CD4-positive, alpha-beta memory T cell (primary cell): Measurements from ENCODE around the gene PTPN20. TPM values are rescaled to one million over a fixed set of nuclear protein-coding genes. Genes with fewer than 3 reads are reported as not detected.

Experiments
- CTCF ChIA-PET: fragments of 350-600 bp; sonication (Branson Sonifier 250); formaldehyde crosslinking; loops from one replicate; lab custom pipeline; 2021; ENCODE audit warnings: inconsistent platforms; ENCODE audit not compliant: partially characterized antibody; lab: Charles Lee
- POLR2A ChIA-PET: fragments of 350-600 bp; sonication (Branson Sonifier 250); formaldehyde crosslinking; loops from one replicate; lab custom pipeline; 2021; ENCODE audit not compliant: partially characterized antibody; lab: Charles Lee
- DNase-seq, 5 donors: peaks; one replicate each; pipeline versions ENCODE4 v3.0.0 to v3.0.0-alpha.2; 2020 to 2022; ENCODE audit warnings: mixed read lengths in 1 of 5
- H3K27ac ChIP-seq: one replicate; pipeline ENCODE4 v1.7.0; 2013; ENCODE audit warnings: low read depth, low read length
- H3K27me3 ChIP-seq: 2 replicates; pipeline ENCODE4 v1.7.0; 2013; ENCODE audit warnings: mild to moderate bottlenecking, low read length, moderate library complexity; ENCODE audit not compliant: insufficient read depth
- H3K36me3 ChIP-seq: 2 replicates; pipeline ENCODE4 v1.7.0; 2013; ENCODE audit warnings: mild to moderate bottlenecking, low read length, moderate library complexity; ENCODE audit not compliant: insufficient read depth
- H3K4me1 ChIP-seq: 2 replicates; pipeline ENCODE4 v1.7.0; 2013; ENCODE audit warnings: mild to moderate bottlenecking, low read length, moderate library complexity; ENCODE audit not compliant: insufficient read depth
- H3K4me3 ChIP-seq, 2 donors: one replicate each; pipeline ENCODE4 v1.7.0; 2013; ENCODE audit warnings: low read length in 2 of 2, mild to moderate bottlenecking in 1 of 2
- H3K9me3 ChIP-seq, 2 donors: one replicate each; pipeline ENCODE4 v1.7.0; 2013; ENCODE audit warnings: low read length in 2 of 2, control low read depth in 1 of 2; ENCODE audit not compliant: control insufficient read depth in 1 of 2
- H3K27ac Mint-ChIP-seq, 7 donors: one replicate each; pipeline ENCODE4 v1.8.0; 2020 to 2021; ENCODE audit warnings: mixed read lengths in 7 of 7, mild to moderate bottlenecking in 6 of 7, inconsistent platforms in 3 of 7, moderate library complexity in 3 of 7
- H3K27me3 Mint-ChIP-seq, 2 donors: one replicate each; pipeline ENCODE4 v1.8.0; 2020 to 2021; ENCODE audit warnings: mixed read lengths in 2 of 2
- H3K36me3 Mint-ChIP-seq, 2 donors: one replicate each; pipeline ENCODE4 v1.8.0; 2020 to 2021; ENCODE audit warnings: mixed read lengths in 2 of 2, inconsistent platforms in 1 of 2, mild to moderate bottlenecking in 1 of 2
- H3K4me1 Mint-ChIP-seq, 4 donors: one replicate each; pipeline ENCODE4 v1.8.0; 2020 to 2021; ENCODE audit warnings: mixed read lengths in 4 of 4, mild to moderate bottlenecking in 1 of 4
- H3K4me3 Mint-ChIP-seq, 8 donors: one replicate each; pipeline ENCODE4 v1.8.0; 2020 to 2021; ENCODE audit warnings: mixed read lengths in 8 of 8, mild to moderate bottlenecking in 7 of 8, moderate library complexity in 6 of 8, inconsistent platforms in 3 of 8
- H3K9me3 Mint-ChIP-seq, 8 donors: one replicate each; pipeline ENCODE4 v1.8.0; 2020 to 2021; ENCODE audit warnings: mixed read lengths in 8 of 8, mild to moderate bottlenecking in 5 of 8, inconsistent platforms in 3 of 8, moderate library complexity in 1 of 8
- intact Hi-C: fragments of 100-400 bp; cut with micrococcal nuclease; formaldehyde crosslinking; loops from one replicate; pipeline ENCODE4 v1.15.1; 2023
- polyA plus RNA-seq, 2 donors: library from polyadenylated mRNA; unstranded; fragments of 300-500 nt; fragmentation: Illumina TruSeq; gene quantifications; one replicate each; pipeline ENCODE4 v1.2.3, GENCODE V29; 2021
- total RNA-seq, 2 experiments: library from RNA; stranded (reverse); gene quantifications; one replicate each; pipeline ENCODE4 v1.2.3, GENCODE V29; 2021

Gene PTPN20
- total and polyA plus RNA-seq, 4 experiments from 2014 or later: 0.67 to 1.9 (median 0.99) TPM

DNA sequence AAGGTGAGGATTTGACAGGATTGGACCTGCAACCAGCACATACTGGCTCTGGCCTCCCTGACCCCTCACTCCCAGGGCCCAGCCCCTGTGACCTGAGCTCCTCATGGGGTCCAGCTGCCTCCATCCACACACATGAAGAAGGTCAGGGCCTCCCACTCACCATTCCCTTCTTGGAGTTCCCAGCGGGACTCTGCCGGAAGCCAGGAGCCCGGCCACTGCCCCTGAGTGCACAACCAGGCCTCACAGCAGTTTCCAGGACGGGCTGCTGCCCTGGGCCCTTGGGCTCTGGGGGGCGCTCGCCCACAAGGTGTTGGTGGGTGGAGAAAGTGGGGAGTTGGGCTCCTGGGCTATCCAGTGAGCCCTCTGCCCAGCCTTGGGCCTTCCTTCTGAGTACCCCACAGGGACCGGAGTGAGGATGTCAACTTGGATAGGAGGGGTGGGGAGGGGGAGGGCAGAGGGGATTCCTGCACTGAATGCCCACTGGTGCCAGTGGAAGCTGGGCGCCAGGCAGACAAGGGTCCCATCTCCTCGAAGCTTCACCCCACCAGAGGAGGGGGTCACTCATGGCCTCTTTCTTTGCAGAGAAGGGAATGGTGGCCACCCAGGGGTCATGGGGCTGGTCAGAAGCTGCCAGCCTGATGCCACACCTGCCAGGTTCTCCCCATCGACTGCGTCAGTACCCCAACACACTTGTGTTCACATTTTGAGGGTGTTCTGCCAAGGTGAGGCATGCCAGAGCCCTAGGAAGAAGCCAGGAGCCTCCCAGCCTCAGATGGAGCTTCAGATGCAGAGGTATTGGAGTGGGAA, 115.3 kb downstream of the PTPN20 start:
- H3K9me3 Mint-ChIP-seq: no peaks in the 10 kb centered on the region
- Histone ChIP-seq H3K9me3 (no peaks in the 10 kb centered on the region), H3K27me3 (no peaks in the 10 kb centered on the region), H3K4me3 (no peak overlapping the region), H3K27ac (no peak overlapping the region), H3K36me3 (no peaks in the 10 kb centered on the region), H3K4me1 (peaks cover 6% of the 10 kb centered on the region)
- H3K27ac Mint-ChIP-seq: peak overlapping the region in 1 of 7 donors; percentile 8
- no peaks in the 10 kb centered on the region for H3K36me3 Mint-ChIP-seq
- H3K27me3 Mint-ChIP-seq: peaks cover 0 to 3% of the 10 kb centered on the region in 2 donors
- intact Hi-C loops: no loop called here
- no peak for DNase-seq
- no peak overlapping the region for H3K4me3 Mint-ChIP-seq
- CTCF ChIA-PET: interaction anchor here (0.7 to 4.1 kb wide), 10 partner anchors 13 to 315 kb away, joined by 3 to 101 read pairs (median 10); no protein-coding TSS in a partner anchor
- peaks cover 0 to 4% (median 2%) of the 10 kb centered on the region in 4 donors for H3K4me1 Mint-ChIP-seq
- POLR2A ChIA-PET: interaction anchor here (1.4 kb wide), 1 partner anchor 285 kb away, joined by 4 read pairs; no protein-coding TSS in a partner anchor

DNA sequence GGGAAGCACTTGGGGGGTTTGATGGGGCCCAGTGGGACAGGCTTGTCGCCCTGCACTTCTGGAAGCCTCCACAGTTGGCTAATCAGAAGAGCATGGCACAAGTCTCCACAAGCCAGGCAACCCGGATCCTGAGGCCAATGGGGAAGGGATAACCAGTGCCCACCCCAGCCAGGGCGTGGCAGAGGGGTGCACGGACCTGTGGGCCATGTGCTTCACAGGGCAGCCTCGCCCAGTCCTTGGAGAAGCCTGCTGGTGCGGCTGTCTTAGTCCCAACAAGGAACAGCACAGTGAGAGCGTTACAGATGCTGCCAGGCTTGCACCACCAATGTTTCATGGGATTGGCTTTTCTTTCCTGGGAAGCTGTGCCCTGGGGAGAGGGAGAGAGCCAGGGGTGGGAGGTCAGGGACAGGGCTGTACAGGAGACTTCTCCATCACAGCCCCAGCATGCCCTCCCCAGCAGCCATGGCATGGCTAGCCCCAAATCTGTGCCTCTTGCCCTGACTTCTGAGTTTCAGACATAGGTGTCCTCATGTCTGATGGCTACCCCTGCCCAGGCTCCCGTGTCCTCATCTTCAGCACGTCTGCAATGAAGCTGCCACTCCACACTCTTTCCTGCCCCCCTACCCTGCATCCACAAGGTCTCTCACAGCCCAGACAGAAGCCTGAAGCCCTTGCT, 116.0 kb downstream of the PTPN20 start:
- no peaks in the 10 kb centered on the region for H3K27me3 ChIP-seq
- Mint-ChIP-seq H3K9me3 (no peaks in the 10 kb centered on the region), H3K4me3 (no peak overlapping the region), H3K27ac (no peak overlapping the region), H3K36me3 (no peaks in the 10 kb centered on the region), H3K27me3 (peaks cover 0 to 3% of the 10 kb centered on the region in 2 donors), H3K4me1 (peaks cover 0 to 4% (median 2%) of the 10 kb centered on the region in 4 donors)
- H3K4me1 ChIP-seq: peaks cover 6% of the 10 kb centered on the region
- intact Hi-C loops: no loop called here
- CTCF ChIA-PET: interaction anchor here (3.1 to 4.1 kb wide), 3 partner anchors 20 to 315 kb away, joined by 29 to 46 read pairs (median 46); no protein-coding TSS in a partner anchor
- H3K27ac ChIP-seq: no peak overlapping the region
- H3K36me3 ChIP-seq: no peaks in the 10 kb centered on the region
- DNase-seq: no peak
- H3K9me3 ChIP-seq: no peaks in the 10 kb centered on the region
- no peak overlapping the region for H3K4me3 ChIP-seq
- POLR2A ChIA-PET: no interaction called here

DNA sequence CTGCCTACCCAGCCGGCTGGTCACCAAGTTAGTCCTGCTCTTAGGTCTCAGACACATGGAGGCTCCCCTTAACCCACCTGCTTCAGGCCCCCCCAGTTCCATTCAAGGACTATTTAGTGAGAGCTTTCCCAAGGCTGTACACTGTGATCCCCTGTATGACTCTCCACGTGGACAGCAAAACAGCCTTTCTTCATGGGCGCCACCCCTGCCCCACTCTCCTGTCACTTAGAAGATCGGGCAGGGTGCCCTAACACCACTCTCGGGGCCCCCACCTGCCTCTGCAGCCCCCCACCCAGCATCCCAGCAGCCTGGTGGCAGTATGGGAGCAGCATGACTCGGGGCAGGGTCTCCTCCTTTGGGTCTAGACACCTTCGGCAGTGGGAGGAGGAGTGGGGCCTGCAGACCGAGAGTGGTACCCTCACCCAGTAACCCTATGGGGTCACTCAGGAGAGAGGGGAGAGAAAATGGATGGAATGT, 116.6 kb downstream of the PTPN20 start:
- H3K27ac Mint-ChIP-seq: no peak overlapping the region
- peaks cover 0 to 3% of the 10 kb centered on the region in 2 donors for H3K27me3 Mint-ChIP-seq
- H3K36me3 Mint-ChIP-seq: no peaks in the 10 kb centered on the region
- CTCF ChIA-PET: interaction anchor here (1.1 to 4.1 kb wide), 2 partner anchors 285 to 313 kb away, joined by 3 to 29 read pairs; no protein-coding TSS in a partner anchor
- no peaks in the 10 kb centered on the region for H3K36me3 ChIP-seq
- no peaks in the 10 kb centered on the region for H3K9me3 ChIP-seq
- intact Hi-C loops: no loop called here
- no peaks in the 10 kb centered on the region for H3K27me3 ChIP-seq
- H3K9me3 Mint-ChIP-seq: no peaks in the 10 kb centered on the region
- H3K4me3 ChIP-seq: no peak overlapping the region
- peaks cover 0 to 4% (median 2%) of the 10 kb centered on the region in 4 donors for H3K4me1 Mint-ChIP-seq
- H3K4me1 ChIP-seq: peaks cover 6% of the 10 kb centered on the region
- H3K27ac ChIP-seq: no peak overlapping the region
- DNase-seq: no peak
- H3K4me3 Mint-ChIP-seq: no peak overlapping the region
- POLR2A ChIA-PET: interaction anchor here (1.1 kb wide), 1 partner anchor 284 kb away, joined by 3 read pairs; no protein-coding TSS in a partner anchor

DNA sequence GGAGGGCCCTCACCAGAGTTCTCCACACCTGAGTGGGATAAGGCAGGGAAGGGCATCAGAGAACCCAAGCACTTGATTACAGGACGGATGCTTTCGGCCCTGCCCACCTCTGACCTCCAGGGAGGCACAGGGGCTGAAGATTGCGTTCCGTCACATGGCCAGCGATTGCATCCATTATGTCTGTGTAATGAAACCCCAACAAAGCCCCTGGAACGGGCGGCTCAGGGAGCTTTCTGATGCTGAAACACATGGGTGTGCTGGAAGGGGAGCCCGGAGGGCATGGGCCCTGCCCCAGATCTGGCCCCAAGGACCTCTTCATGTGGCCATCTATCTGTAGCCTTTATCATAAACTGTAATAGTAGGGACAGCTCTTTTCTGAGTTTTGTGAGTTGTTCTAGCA, 117.2 kb downstream of the PTPN20 start:
- peaks cover 0 to 4% (median 2%) of the 10 kb centered on the region in 4 donors for H3K4me1 Mint-ChIP-seq
- ChIA-PET POLR2A (interaction anchor here (1.1 kb wide), 1 partner anchor 283 kb away, joined by 3 read pairs; no protein-coding TSS in a partner anchor), CTCF (interaction anchor here (1.1 to 4.1 kb wide), 4 partner anchors 19 to 312 kb away, joined by 3 to 29 read pairs (median 6); no protein-coding TSS in a partner anchor)
- no peak overlapping the region for H3K27ac Mint-ChIP-seq
- peaks cover 0 to 3% of the 10 kb centered on the region in 2 donors for H3K27me3 Mint-ChIP-seq
- H3K4me1 ChIP-seq: peaks cover 6% of the 10 kb centered on the region
- H3K27ac ChIP-seq: no peak overlapping the region
- no peak for DNase-seq
- no peaks in the 10 kb centered on the region for H3K27me3 ChIP-seq
- H3K36me3 Mint-ChIP-seq: no peaks in the 10 kb centered on the region
- H3K9me3 ChIP-seq: no peaks in the 10 kb centered on the region
- no peak overlapping the region for H3K4me3 Mint-ChIP-seq
- intact Hi-C loops: no loop called here
- H3K4me3 ChIP-seq: no peak overlapping the region
- H3K36me3 ChIP-seq: no peaks in the 10 kb centered on the region
- H3K9me3 Mint-ChIP-seq: no peaks in the 10 kb centered on the region

DNA sequence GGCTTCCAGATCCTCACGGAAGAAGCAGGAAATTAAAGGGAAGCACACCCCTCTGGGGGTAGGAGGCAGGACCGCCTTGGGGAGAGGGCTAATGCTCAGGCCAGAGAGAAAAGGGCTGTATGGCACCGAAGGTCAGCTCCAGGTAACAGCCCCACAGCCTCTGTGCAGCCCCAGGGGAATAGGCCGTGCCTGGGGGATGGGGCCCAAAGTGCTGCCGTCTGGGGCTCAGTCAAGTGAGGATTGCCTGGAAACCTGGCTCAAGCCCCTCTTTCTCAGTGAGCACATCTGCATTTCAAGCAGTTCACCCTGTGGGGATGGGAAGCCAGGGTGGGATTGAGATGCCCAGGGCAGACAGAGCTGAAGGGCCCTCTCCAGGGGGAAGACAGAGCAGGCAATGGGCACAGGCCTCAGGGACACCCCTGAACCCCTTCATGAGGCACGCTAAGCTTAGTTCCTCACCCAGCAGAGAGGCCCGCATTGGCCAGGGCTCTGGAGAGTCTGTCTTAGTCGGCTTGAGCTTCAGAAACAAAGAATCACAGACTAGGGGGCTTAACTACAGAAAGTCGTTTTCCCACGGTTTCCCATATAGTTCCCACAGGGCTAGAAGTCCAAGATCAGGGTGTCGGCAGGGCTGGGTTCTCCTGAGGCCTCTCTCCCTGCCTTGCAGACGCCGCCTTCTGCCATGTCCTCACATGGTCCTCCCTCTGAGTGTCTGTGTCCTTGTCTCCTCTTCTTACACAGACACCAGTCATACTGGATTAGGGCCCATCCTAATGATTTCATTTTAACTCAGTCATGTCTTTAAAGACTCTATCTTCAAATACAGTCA, 118.2 kb downstream of the PTPN20 start:
- H3K27me3 Mint-ChIP-seq: peaks cover 0 to 3% of the 10 kb centered on the region in 2 donors
- intact Hi-C loops: no loop called here
- peaks cover 0 to 4% (median 2%) of the 10 kb centered on the region in 4 donors for H3K4me1 Mint-ChIP-seq
- no peaks in the 10 kb centered on the region for H3K9me3 Mint-ChIP-seq
- H3K4me3 ChIP-seq: no peak overlapping the region
- ChIA-PET CTCF (interaction anchor here (1.1 to 4.1 kb wide), 4 partner anchors 18 to 311 kb away, joined by 3 to 29 read pairs (median 6); no protein-coding TSS in a partner anchor), POLR2A (interaction anchor here (1.1 kb wide), 1 partner anchor 282 kb away, joined by 3 read pairs; no protein-coding TSS in a partner anchor)
- peak overlapping the region in 1 of 7 donors; percentile 25 for H3K27ac Mint-ChIP-seq
- no peak for DNase-seq
- no peaks in the 10 kb centered on the region for H3K36me3 ChIP-seq
- H3K27ac ChIP-seq: no peak overlapping the region
- no peaks in the 10 kb centered on the region for H3K36me3 Mint-ChIP-seq
- H3K27me3 ChIP-seq: no peaks in the 10 kb centered on the region
- no peaks in the 10 kb centered on the region for H3K9me3 ChIP-seq
- H3K4me1 ChIP-seq: peaks cover 6% of the 10 kb centered on the region
- H3K4me3 Mint-ChIP-seq: no peak overlapping the region

DNA sequence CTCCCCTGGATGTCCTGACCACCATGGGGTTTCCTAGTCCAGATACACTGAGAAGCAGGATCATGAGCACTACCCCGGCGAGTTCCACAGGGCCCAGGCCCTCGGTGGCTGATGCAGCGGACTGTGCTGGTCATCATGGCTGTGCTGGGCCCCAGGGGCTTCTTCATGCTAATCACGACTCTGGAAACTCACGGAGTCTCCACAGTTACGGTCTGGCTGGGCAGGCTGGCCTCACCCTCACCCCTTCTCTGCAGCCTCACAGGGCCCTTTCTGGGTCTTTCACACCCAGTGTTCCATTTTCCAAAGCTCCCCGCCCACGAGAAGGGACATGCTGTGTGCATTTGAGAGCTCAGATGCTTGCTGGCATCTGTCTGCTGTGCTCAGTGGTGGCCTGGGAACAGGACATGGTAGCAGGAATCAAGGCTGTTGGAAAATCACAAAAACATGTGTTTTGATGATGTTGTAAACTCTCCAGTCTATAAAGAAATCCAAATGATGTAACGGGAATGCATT, 119.0 kb downstream of the PTPN20 start:
- Mint-ChIP-seq H3K27me3 (peaks cover 0 to 2% of the 10 kb centered on the region in 2 donors), H3K9me3 (no peaks in the 10 kb centered on the region), H3K27ac (no peak overlapping the region), H3K4me3 (no peak overlapping the region), H3K36me3 (no peaks in the 10 kb centered on the region), H3K4me1 (no peaks in the 10 kb centered on the region)
- POLR2A ChIA-PET: no interaction called here
- no peaks in the 10 kb centered on the region for H3K4me1 ChIP-seq
- H3K36me3 ChIP-seq: no peaks in the 10 kb centered on the region
- H3K27me3 ChIP-seq: no peaks in the 10 kb centered on the region
- DNase-seq: no peak
- intact Hi-C loops: no loop called here
- no peak overlapping the region for H3K27ac ChIP-seq
- CTCF ChIA-PET: interaction anchor here (1.6 to 4.1 kb wide), 2 partner anchors 18 to 283 kb away, joined by 7 to 29 read pairs; no protein-coding TSS in a partner anchor
- H3K4me3 ChIP-seq: no peak overlapping the region
- H3K9me3 ChIP-seq: no peaks in the 10 kb centered on the region
